SU-DHL-6 (cell line): Measurements from ENCODE around the gene RGS4.

Experiments
- CTCF ChIP-seq: fragments of 200-600 bp; sonication (generic); IDR thresholded peaks from one replicate; pipeline ENCODE4 v1.5.1; 2017; ENCODE audit warnings: antibody characterized with exemption, mild to moderate bottlenecking, low read length, moderate library complexity; ENCODE audit not compliant: insufficient read depth, poor library complexity, severe bottlenecking
- EZH2phosphoT487 ChIP-seq: fragments of 200-600 bp; sonication (generic), shearing (Covaris generic); conservative IDR thresholded peaks from 2 replicates; pipeline ENCODE4 v1.6.1; 2018; ENCODE audit warnings: mild to moderate bottlenecking, antibody characterized with exemption, low read length, moderate library complexity, mixed read lengths

- TF ChIP-seq CTCF: no peak
- no peak for TF ChIP-seq EZH2phosphoT487
These were observed 21.1 kb upstream of the RGS4 start for GRCh38 chr1:163047951-163048659.
